Osteocyte (in vitro differentiated cells): ENCODE data around the gene COL1A1. TPM values are rescaled to one million over a fixed set of nuclear protein-coding genes. Genes with fewer than 3 reads are reported as not detected.
A peak's percentile ranks its signal among the peaks of the same experiment; 100 is the strongest.

ENCODE experiments used
- DNase-seq: peaks from one replicate; pipeline ENCODE4 v3.0.0; 2021; ENCODE audit warnings: mixed read lengths; ENCODE audit not compliant: unreplicated experiment; ENCODE audit errors: extremely low spot score
- H3K27ac Mint-ChIP-seq: one replicate; pipeline ENCODE4 v1.8.0; 2021; ENCODE audit warnings: mild to moderate bottlenecking, mixed read lengths; ENCODE audit not compliant: unreplicated experiment
- H3K27me3 Mint-ChIP-seq: one replicate; pipeline ENCODE4 v1.8.0; 2021; ENCODE audit warnings: mixed read lengths; ENCODE audit not compliant: unreplicated experiment
- H3K36me3 Mint-ChIP-seq: one replicate; pipeline ENCODE4 v1.8.0; 2021; ENCODE audit warnings: mixed read lengths; ENCODE audit not compliant: unreplicated experiment
- H3K4me1 Mint-ChIP-seq: one replicate; pipeline ENCODE4 v1.8.0; 2021; ENCODE audit warnings: mixed read lengths; ENCODE audit not compliant: unreplicated experiment
- H3K4me3 Mint-ChIP-seq: one replicate; pipeline ENCODE4 v1.8.0; 2021; ENCODE audit warnings: mild to moderate bottlenecking, moderate library complexity, mixed read lengths; ENCODE audit not compliant: unreplicated experiment
- H3K9me3 Mint-ChIP-seq: one replicate; pipeline ENCODE4 v1.8.0; 2021; ENCODE audit warnings: mixed read lengths; ENCODE audit not compliant: unreplicated experiment
- CTCF ChIP-seq: fragments of 200-600 bp; sonication (generic); IDR thresholded peaks from 2 replicates; pipeline ENCODE4 v1.5.0; 2021; ENCODE audit warnings: antibody characterized with exemption, mild to moderate bottlenecking, moderate library complexity
- total RNA-seq: library from RNA; stranded (reverse); gene quantifications from 2 replicates; pipeline ENCODE4 v1.2.1, GENCODE V29; 2021

COL1A1 gene
- total RNA-seq, 1 donor from 2014 or later: 25,918 TPM

GRCh38 chr17:50219342-50219741 is 17.9 kb upstream of the COL1A1 start:
- Mint-ChIP-seq H3K27ac (peak overlapping the region; percentile 96), H3K36me3 (no peaks in the 10 kb centered on the region), H3K4me1 (peaks cover 94% of the 10 kb centered on the region), H3K27me3 (no peaks in the 10 kb centered on the region), H3K4me3 (peak overlapping the region; percentile 41), H3K9me3 (no peaks in the 10 kb centered on the region)
- TF ChIP-seq CTCF: no peak
- peak; percentile 79 for DNase-seq

- peaks cover 98% of the 10 kb centered on the region for H3K4me1 Mint-ChIP-seq
- no peak for TF ChIP-seq CTCF
- H3K27ac Mint-ChIP-seq: peak overlapping the region; percentile 96
- peak; percentile 83 for DNase-seq
- peak overlapping the region; percentile 41 for H3K4me3 Mint-ChIP-seq
- H3K27me3 Mint-ChIP-seq: no peaks in the 10 kb centered on the region
- no peaks in the 10 kb centered on the region for H3K36me3 Mint-ChIP-seq
- no peaks in the 10 kb centered on the region for H3K9me3 Mint-ChIP-seq
Measured at GRCh38 chr17:50218771-50219315, 17.4 kb upstream of the COL1A1 start.

- Mint-ChIP-seq H3K27me3 (no peaks in the 10 kb centered on the region), H3K9me3 (no peaks in the 10 kb centered on the region), H3K27ac (peak overlapping the region; percentile 96), H3K4me1 (peaks cover 97% of the 10 kb centered on the region), H3K4me3 (peak overlapping the region; percentile 53), H3K36me3 (no peaks in the 10 kb centered on the region)
- DNase-seq: no peak
- TF ChIP-seq CTCF: no peak
Measured at GRCh38 chr17:50218071-50218759, 16.8 kb upstream of the COL1A1 start.

- Mint-ChIP-seq H3K27ac (peak overlapping the region; percentile 96), H3K27me3 (no peaks in the 10 kb centered on the region), H3K4me1 (peaks cover 97% of the 10 kb centered on the region), H3K36me3 (no peaks in the 10 kb centered on the region), H3K4me3 (peak overlapping the region; percentile 5), H3K9me3 (no peaks in the 10 kb centered on the region)
- DNase-seq: peak; percentile 36
- no peak for TF ChIP-seq CTCF
Measured at GRCh38 chr17:50217591-50217990, 16.2 kb upstream of the COL1A1 start.

GRCh38 chr17:50214976-50215760 is 13.7 kb upstream of the COL1A1 start:
- Mint-ChIP-seq H3K4me1 (peaks cover 97% of the 10 kb centered on the region), H3K27ac (peak overlapping the region; percentile 96), H3K36me3 (no peaks in the 10 kb centered on the region), H3K4me3 (peak overlapping the region; percentile 27), H3K9me3 (no peaks in the 10 kb centered on the region), H3K27me3 (no peaks in the 10 kb centered on the region)
- peak; percentile 10 for DNase-seq
- no peak for TF ChIP-seq CTCF
